HFFc6 (cell line): ENCODE results near the gene NPB. TPM values are rescaled to one million over a fixed set of nuclear protein-coding genes. Genes with fewer than 3 reads are reported as not detected.

Experiments used
- DNase-seq: peaks from one replicate; pipeline ENCODE4 v3.0.0-alpha.2; 2018
- H3K27ac Mint-ChIP-seq: 2 replicates; pipeline ENCODE4 v1.8.0; 2020; ENCODE audit warnings: mild to moderate bottlenecking, mixed read lengths
- H3K27me3 Mint-ChIP-seq: 2 replicates; pipeline ENCODE4 v1.8.0; 2021; ENCODE audit warnings: mild to moderate bottlenecking, moderate library complexity, mixed read lengths; ENCODE audit not compliant: insufficient read depth
- H3K36me3 Mint-ChIP-seq: 2 replicates; pipeline ENCODE4 v1.8.0; 2021; ENCODE audit warnings: low read depth, mixed read lengths
- H3K4me1 Mint-ChIP-seq: 2 replicates; pipeline ENCODE4 v1.8.0; 2020; ENCODE audit warnings: low read depth, mixed read lengths
- H3K4me3 Mint-ChIP-seq: 2 replicates; pipeline ENCODE4 v1.8.0; 2020; ENCODE audit warnings: mild to moderate bottlenecking, moderate library complexity, mixed read lengths
- H3K9me3 Mint-ChIP-seq: 2 replicates; pipeline ENCODE4 v1.8.0; 2020; ENCODE audit warnings: mild to moderate bottlenecking, mixed read lengths
- CTCF ChIP-seq: fragments of 200-600 bp; sonication (generic); IDR thresholded peaks from 2 replicates; pipeline ENCODE4 v1.5.0; 2021; ENCODE audit warnings: antibody characterized with exemption, mild to moderate bottlenecking
- total RNA-seq, 6 experiments: library from RNA; stranded (reverse); fragmentation: NEBNext Ultra II Directional; extraction: Animal tissue kit (Norgen Biotek cat#: 25700); gene quantifications; 2 replicates in 1 of 6; 3 replicates in 5 of 6; pipeline ENCODE4 v1.2.3, GENCODE V29; 2021

The NPB gene
- total RNA-seq, 6 experiments from 2014 or later = 0.53 to 1.5 (median 0.71) TPM

- Mint-ChIP-seq H3K27ac (peak overlapping the region; percentile 89), H3K4me3 (peak overlapping the region; percentile 91), H3K36me3 (peaks cover 41% of the 10 kb centered on the region)
These were observed 12.4 kb upstream of the NPB start for GRCh38 chr17:81889602-81890001.

GRCh38 chr17:81890447-81891302 lies 11.4 kb upstream of the NPB start:
- DNase-seq = no peak
- peaks cover 4% of the 10 kb centered on the region for H3K27me3 Mint-ChIP-seq
- H3K4me1 Mint-ChIP-seq = peaks cover 32% of the 10 kb centered on the region
- H3K4me3 Mint-ChIP-seq = peak overlapping the region; percentile 91
- H3K36me3 Mint-ChIP-seq = peaks cover 33% of the 10 kb centered on the region
- peak overlapping the region; percentile 89 for H3K27ac Mint-ChIP-seq
- H3K9me3 Mint-ChIP-seq = no peaks in the 10 kb centered on the region
- no peak for TF ChIP-seq CTCF

More at GRCh38 chr17:81889602-81890001, 12.4 kb upstream of the NPB start:
- peaks cover 37% of the 10 kb centered on the region for H3K4me1 Mint-ChIP-seq
- TF ChIP-seq CTCF = no peak
- no peak for DNase-seq
- H3K27me3 Mint-ChIP-seq = peaks cover 4% of the 10 kb centered on the region
- no peaks in the 10 kb centered on the region for H3K9me3 Mint-ChIP-seq

DNA sequence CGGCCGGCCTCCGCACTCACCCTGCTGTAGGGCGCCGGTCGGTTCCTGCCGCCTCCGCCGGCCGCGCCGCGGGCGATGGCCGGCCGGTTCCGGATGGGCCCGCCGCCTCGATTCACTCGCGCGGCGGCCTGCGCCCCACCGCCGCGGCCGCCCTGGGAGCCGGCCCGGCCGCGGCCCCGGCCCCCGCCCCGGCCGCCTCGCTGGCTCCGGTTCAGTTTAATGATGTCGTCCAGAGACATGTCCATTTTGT lies 10.8 kb upstream of the NPB start:
- no peak for TF ChIP-seq CTCF
- Mint-ChIP-seq H3K4me3 (peak overlapping the region; percentile 90), H3K27me3 (no peaks in the 10 kb centered on the region; the same call in 1 of the 2 replicates), H3K36me3 (peaks cover 29% of the 10 kb centered on the region), H3K9me3 (no peaks in the 10 kb centered on the region), H3K4me1 (peaks cover 26% of the 10 kb centered on the region), H3K27ac (peak overlapping the region; percentile 95)
- no peak for DNase-seq

DNA sequence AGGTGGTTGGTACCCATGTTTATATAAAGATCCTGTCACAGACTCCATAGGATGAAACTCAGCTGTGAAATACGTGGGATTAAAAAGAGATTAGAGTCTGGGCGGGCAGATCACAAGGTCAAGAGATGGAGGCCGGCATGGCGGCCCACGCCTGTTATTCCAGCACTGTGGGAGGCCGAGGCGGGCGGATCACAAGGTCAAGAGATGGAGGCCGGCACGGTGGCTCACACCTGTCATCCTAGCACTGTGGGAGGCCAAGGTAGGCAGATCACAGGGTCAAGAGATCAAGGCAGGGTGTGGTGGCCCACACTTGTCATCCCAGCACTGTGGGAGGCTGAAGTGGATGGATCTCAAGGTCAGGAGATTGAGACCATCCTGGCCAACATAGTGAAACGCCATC lies 6.6 kb upstream of the NPB start:
- H3K27me3 Mint-ChIP-seq = peaks cover 3% of the 10 kb centered on the region; the same call in 1 of the 2 replicates
- TF ChIP-seq CTCF = no peak
- peaks cover 13% of the 10 kb centered on the region for H3K36me3 Mint-ChIP-seq
- H3K4me3 Mint-ChIP-seq = no peak overlapping the region
- H3K4me1 Mint-ChIP-seq = peaks cover 26% of the 10 kb centered on the region
- H3K27ac Mint-ChIP-seq = no peak overlapping the region
- no peaks in the 10 kb centered on the region for H3K9me3 Mint-ChIP-seq
- DNase-seq = no peak

DNA sequence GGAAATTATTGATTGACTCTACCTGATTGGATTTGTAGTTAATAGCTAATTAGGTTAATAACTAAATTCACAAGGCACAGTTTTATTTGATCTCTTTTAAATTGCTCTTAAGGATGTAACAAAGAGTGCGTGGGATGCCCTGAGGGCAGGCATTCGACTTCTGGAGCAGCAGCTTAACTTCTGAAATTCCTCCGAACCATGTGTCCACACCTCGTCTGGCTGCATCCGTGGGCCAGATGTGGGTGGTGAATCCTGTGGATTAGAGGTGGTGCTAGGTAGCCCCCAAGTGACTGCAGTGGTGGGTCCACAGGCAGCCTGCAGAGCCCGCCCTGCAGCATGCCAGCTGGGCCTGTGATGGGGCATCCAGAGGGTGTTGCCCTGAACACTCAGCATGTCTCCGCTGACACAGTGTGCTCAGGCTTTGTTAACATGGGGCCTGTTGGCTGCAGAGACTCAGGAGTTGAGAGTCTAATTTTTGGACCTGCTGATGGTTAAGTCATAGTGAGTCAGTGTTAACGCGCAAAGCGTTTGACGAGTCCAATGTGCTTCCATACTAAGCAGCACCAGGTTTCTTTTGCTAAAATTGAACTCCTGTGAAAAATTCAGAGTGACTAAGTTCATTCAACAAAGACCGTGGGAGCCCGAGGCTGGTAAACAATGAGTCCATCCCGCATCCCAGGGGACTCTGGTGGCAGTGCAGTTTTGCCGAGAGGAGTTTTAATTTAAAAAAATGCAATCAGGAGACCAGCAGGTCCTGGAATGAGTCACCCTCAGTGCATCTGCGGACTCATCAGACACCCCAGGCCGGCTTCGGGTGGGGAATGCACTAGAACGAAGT lies 3.8 kb upstream of the NPB start:
- peak; percentile 94 for DNase-seq
- Mint-ChIP-seq H3K4me1 (peaks cover 26% of the 10 kb centered on the region), H3K9me3 (no peaks in the 10 kb centered on the region), H3K36me3 (peaks cover 17% of the 10 kb centered on the region), H3K27ac (peak overlapping the region; percentile 92), H3K27me3 (peaks cover 7% of the 10 kb centered on the region), H3K4me3 (peak overlapping the region; percentile 68)
- peak; percentile 13; the same call in 1 of the 2 replicates for TF ChIP-seq CTCF
